ENCODE measurements around the gene CARS1.

DNA sequence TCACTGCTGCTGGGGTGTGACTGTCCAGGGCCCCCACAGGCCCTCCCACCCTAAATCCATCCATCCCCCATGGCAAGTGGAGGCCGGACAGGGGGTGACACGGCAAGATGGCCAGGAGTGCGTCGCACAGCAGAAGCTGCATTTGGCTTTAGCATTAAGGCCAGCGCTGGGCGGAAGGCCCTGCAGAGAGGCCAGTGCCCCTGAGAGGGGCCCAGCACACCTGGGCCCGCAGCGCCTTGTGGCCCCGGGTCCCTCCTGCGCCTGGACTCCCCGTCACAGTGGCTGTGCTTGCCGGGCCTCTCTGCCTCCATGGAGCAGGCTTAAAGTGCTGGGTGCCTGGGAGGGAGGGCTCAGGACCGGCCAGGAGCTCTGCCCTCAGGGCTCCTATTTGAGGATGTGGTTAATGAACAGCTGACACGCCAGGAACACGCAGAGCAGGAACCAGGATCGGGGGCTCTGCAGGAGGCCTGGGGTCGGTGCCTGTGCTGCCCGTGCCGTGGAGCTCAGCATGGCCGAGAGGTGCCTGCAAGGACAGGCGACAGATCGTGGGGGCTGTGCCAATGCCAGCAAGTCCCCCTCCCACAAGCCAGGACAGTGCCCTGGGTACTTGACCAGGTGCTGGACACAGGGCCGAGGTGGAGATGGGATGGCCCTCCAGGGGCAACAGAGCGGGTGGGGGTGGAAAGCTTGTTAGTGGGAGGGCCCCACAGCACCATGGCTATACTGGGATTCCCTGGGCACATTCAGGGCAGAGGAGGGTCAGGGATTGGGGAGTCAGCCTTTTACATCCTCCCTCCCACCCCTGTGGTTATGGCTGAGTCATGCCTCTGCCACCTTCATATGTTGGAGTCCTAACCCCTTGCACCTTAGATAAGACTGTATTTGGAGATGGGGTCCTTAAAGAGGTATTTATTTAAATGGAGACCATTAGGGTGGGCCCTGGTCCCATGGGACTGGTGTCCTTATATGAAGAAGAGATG is 30.9 kb upstream of the CARS1 start:
- TF ChIP-seq, protein P1, sequence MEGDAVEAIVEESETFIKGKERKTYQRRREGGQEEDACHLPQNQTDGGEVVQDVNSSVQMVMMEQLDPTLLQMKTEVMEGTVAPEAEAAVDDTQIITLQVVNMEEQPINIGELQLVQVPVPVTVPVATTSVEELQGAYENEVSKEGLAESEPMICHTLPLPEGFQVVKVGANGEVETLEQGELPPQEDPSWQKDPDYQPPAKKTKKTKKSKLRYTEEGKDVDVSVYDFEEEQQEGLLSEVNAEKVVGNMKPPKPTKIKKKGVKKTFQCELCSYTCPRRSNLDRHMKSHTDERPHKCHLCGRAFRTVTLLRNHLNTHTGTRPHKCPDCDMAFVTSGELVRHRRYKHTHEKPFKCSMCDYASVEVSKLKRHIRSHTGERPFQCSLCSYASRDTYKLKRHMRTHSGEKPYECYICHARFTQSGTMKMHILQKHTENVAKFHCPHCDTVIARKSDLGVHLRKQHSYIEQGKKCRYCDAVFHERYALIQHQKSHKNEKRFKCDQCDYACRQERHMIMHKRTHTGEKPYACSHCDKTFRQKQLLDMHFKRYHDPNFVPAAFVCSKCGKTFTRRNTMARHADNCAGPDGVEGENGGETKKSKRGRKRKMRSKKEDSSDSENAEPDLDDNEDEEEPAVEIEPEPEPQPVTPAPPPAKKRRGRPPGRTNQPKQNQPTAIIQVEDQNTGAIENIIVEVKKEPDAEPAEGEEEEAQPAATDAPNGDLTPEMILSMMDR (IDR thresholded peaks at IDR 0.05): no peak
- no peak for TF ChIP-seq EZH2 (IDR thresholded peaks at IDR 0.05; ENCODE audit: borderline replicate concordance, insufficient read depth, low read depth, low read length, poor library complexity, severe bottlenecking)

Measured in B cell (primary cell).